ENCODE data around the gene RAB11FIP4. TPM values are rescaled to one million over a fixed set of nuclear protein-coding genes. Genes with fewer than 3 reads are reported as not detected.
A peak's percentile ranks its signal among the peaks of the same experiment; 100 is the strongest.

RAB11FIP4 gene
- total and polyA plus RNA-seq, 2 of the 13 experiments (the other 11 are each of a cell fraction or from before 2014, with no cell fraction given), result 28.0 to 89.3 TPM

DNA sequence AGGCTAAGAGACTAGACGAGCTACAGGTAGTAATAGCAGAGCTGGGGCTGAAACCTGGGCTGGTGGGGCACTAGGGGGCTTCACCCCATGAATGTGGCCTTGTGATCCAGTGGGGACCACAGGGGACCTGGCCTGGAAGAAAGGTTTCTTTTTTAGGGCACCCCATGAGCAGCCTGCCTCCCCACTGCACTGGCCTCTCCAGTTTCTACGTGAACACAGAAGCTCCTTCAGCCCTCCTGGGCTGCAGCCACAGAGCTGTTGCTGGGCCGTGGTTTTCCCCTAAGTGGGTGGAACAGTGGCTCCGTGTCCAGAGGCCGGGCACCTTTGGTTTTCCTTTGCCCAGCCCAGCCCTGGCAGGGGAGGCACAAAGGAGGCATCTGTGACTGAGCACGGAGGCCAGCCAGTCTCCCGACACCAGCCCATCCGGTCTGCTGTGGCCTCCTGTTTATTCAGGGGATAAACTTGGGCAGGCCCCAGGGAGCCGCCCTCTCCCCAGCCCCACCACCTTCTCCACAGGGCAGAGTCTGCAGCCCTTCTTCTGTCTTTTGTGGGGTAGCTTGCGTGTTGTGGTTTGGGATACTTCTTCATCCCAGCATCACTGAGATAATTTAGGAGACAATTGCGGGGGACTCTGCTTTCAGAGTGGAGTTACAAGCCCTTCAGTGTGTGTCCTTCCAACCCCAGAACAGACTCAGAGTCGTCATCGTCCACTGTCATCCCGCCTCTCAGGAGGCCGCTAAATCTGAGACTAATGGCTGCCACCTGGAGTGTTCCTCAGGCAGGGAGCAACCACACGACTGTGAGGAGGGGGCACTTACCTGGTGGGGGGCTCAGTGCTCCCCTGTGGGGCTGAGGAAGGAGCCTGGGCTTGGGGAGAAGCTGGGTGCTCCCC, 85.3 kb downstream of the RAB11FIP4 start (continued):
- TF ChIP-seq FOXP4 (CRISPR knock-in tag; IDR thresholded peaks at IDR 0.05) (peak; percentile 66), STAG1 (CRISPR knock-in tag; IDR thresholded peaks at IDR 0.05) (no peak), SMC3 (IDR thresholded peaks at IDR 0.05; ENCODE audit: low read length) (no peak), ZSCAN22 (CRISPR knock-in tag; IDR thresholded peaks at IDR 0.05) (no peak), SOX13 (IDR thresholded peaks at IDR 0.05) (no peak), SOX13 (CRISPR knock-in tag; conservative IDR thresholded peaks at IDR 0.05 in 1 of 2, IDR thresholded peaks at IDR 0.05 in 1 of 2) (peak in 1 of 2 experiments; percentile 22; a peak in 1 of 4 replicates), POGK (CRISPR knock-in tag; conservative IDR thresholded peaks at IDR 0.05) (no peak), BORCS8-MEF2B (CRISPR knock-in tag; IDR thresholded peaks at IDR 0.05) (no peak), ZSCAN12 (CRISPR knock-in tag; IDR thresholded peaks at IDR 0.05) (no peak), POLR2A (IDR thresholded peaks at IDR 0.05; ENCODE audit: insufficient read depth in 1 of 2, low read depth in 2 of 2, low read length in 2 of 2) (0 out of 4 replicates have a peak, but pooled peaks of 1 of the 2 experiments have one; percentile 24), GTF3A (CRISPR knock-in tag; conservative IDR thresholded peaks at IDR 0.05) (no peak), RXRB (CRISPR knock-in tag; IDR thresholded peaks at IDR 0.05; ENCODE audit: borderline replicate concordance) (0 out of 2 replicates have a peak, but pooled peaks have one; percentile 37), TFAP4 (IDR thresholded peaks at IDR 0.05; ENCODE audit: borderline replicate concordance, low read depth) (0 out of 2 replicates have a peak, but pooled peaks have one; percentile 24)
- TF ChIP-seq, protein P1, sequence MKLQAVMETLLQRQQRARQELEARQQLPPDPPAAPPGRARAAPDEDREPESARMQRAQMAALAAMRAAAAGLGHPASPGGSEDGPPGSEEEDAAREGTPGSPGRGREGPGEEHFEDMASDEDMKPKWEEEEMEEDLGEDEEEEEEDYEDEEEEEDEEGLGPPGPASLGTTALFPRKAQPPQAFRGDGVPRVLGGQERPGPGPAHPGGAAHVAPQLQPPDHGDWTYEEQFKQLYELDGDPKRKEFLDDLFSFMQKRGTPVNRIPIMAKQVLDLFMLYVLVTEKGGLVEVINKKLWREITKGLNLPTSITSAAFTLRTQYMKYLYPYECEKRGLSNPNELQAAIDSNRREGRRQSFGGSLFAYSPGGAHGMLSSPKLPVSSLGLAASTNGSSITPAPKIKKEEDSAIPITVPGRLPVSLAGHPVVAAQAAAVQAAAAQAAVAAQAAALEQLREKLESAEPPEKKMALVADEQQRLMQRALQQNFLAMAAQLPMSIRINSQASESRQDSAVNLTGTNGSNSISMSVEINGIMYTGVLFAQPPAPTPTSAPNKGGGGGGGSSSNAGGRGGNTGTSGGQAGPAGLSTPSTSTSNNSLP (IDR thresholded peaks at IDR 0.05; ENCODE audit: low read depth, low read length), result no peak
- TF ChIP-seq, protein P2, sequence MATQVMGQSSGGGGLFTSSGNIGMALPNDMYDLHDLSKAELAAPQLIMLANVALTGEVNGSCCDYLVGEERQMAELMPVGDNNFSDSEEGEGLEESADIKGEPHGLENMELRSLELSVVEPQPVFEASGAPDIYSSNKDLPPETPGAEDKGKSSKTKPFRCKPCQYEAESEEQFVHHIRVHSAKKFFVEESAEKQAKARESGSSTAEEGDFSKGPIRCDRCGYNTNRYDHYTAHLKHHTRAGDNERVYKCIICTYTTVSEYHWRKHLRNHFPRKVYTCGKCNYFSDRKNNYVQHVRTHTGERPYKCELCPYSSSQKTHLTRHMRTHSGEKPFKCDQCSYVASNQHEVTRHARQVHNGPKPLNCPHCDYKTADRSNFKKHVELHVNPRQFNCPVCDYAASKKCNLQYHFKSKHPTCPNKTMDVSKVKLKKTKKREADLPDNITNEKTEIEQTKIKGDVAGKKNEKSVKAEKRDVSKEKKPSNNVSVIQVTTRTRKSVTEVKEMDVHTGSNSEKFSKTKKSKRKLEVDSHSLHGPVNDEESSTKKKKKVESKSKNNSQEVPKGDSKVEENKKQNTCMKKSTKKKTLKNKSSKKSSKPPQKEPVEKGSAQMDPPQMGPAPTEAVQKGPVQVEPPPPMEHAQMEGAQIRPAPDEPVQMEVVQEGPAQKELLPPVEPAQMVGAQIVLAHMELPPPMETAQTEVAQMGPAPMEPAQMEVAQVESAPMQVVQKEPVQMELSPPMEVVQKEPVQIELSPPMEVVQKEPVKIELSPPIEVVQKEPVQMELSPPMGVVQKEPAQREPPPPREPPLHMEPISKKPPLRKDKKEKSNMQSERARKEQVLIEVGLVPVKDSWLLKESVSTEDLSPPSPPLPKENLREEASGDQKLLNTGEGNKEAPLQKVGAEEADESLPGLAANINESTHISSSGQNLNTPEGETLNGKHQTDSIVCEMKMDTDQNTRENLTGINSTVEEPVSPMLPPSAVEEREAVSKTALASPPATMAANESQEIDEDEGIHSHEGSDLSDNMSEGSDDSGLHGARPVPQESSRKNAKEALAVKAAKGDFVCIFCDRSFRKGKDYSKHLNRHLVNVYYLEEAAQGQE (IDR thresholded peaks at IDR 0.05; ENCODE audit: borderline replicate concordance in 1 of 2, low read depth in 1 of 2, low read length in 2 of 2), result no peak

Measured in HepG2 (cell line).